Naive thymus-derived CD4-positive, alpha-beta T cell (primary cell): Measurements from ENCODE around the gene POU6F1. TPM values are rescaled to one million over a fixed set of nuclear protein-coding genes. Genes with fewer than 3 reads are reported as not detected.

ENCODE experiments used
- ATAC-seq: fragments of 150-1000 bp; cut with Tn5 transposase; 2 replicates; pipeline ENCODE4 v1.10.0; 2021; ENCODE audit warnings: mild to moderate bottlenecking, moderate library complexity
- CTCF ChIA-PET: fragments of 350-600 bp; sonication (Branson Sonifier 250); formaldehyde crosslinking; loops from one replicate; lab custom pipeline; 2021; ENCODE audit warnings: antibody characterized with exemption; lab: Charles Lee
- POLR2A ChIA-PET: fragments of 350-600 bp; sonication (Branson Sonifier 250); formaldehyde crosslinking; loops from one replicate; lab custom pipeline; 2021; ENCODE audit warnings: antibody characterized with exemption, inconsistent platforms; lab: Charles Lee
- DNase-seq, 9 donors: peaks; one replicate each; pipeline versions ENCODE4 v3.0.0 to v3.0.0-alpha.2; 2020 to 2022; ENCODE audit warnings: mixed read lengths in 1 of 9
- H3K27ac ChIP-seq: one replicate; pipeline ENCODE4 v1.7.0; 2013; ENCODE audit warnings: mild to moderate bottlenecking, low read depth, low read length, moderate library complexity
- H3K27me3 ChIP-seq, 2 donors: one replicate each; pipeline ENCODE4 v1.7.0; 2013; ENCODE audit warnings: low read length in 2 of 2, mild to moderate bottlenecking in 2 of 2, moderate library complexity in 2 of 2; ENCODE audit not compliant: control insufficient read depth in 2 of 2, insufficient read depth in 2 of 2
- H3K36me3 ChIP-seq, 3 experiments: 1 replicate in 2 of 3; 2 replicates in 1 of 3; pipeline ENCODE4 v1.7.0; 2013; ENCODE audit warnings: low read length in 3 of 3, mild to moderate bottlenecking in 3 of 3, moderate library complexity in 1 of 3; ENCODE audit not compliant: insufficient read depth in 3 of 3, control insufficient read depth in 2 of 3
- H3K4me1 ChIP-seq, 2 donors: one replicate each; pipeline ENCODE4 v1.7.0; 2013; ENCODE audit warnings: low read length in 2 of 2, mild to moderate bottlenecking in 2 of 2, moderate library complexity in 1 of 2; ENCODE audit not compliant: control insufficient read depth in 2 of 2, insufficient read depth in 2 of 2
- H3K4me3 ChIP-seq: 2 replicates; pipeline ENCODE4 v1.7.0; 2013; ENCODE audit warnings: mild to moderate bottlenecking, low read length
- H3K9me3 ChIP-seq, 3 experiments: 1 replicate in 2 of 3; 2 replicates in 1 of 3; pipeline ENCODE4 v1.7.0; 2013; ENCODE audit warnings: low read length in 3 of 3; ENCODE audit not compliant: control insufficient read depth in 2 of 3
- H3K27ac Mint-ChIP-seq, 9 donors: one replicate each; pipeline ENCODE4 v1.8.0; 2020 to 2022; ENCODE audit warnings: mixed read lengths in 9 of 9, mild to moderate bottlenecking in 8 of 9, moderate library complexity in 5 of 9, inconsistent platforms in 2 of 9
- H3K27me3 Mint-ChIP-seq, 5 donors: one replicate each; pipeline ENCODE4 v1.8.0; 2021 to 2022; ENCODE audit warnings: mixed read lengths in 5 of 5, mild to moderate bottlenecking in 1 of 5
- H3K36me3 Mint-ChIP-seq, 5 donors: one replicate each; pipeline ENCODE4 v1.8.0; 2020 to 2022; ENCODE audit warnings: mixed read lengths in 5 of 5, mild to moderate bottlenecking in 3 of 5, inconsistent platforms in 1 of 5
- H3K4me1 Mint-ChIP-seq, 7 donors: one replicate each; pipeline ENCODE4 v1.8.0; 2020 to 2022; ENCODE audit warnings: mixed read lengths in 7 of 7, mild to moderate bottlenecking in 3 of 7, inconsistent platforms in 1 of 7
- H3K4me3 Mint-ChIP-seq, 10 donors: one replicate each; pipeline ENCODE4 v1.8.0; 2020 to 2022; ENCODE audit warnings: mild to moderate bottlenecking in 10 of 10, mixed read lengths in 10 of 10, moderate library complexity in 6 of 10, inconsistent platforms in 2 of 10
- H3K9me3 Mint-ChIP-seq, 11 donors: one replicate each; pipeline ENCODE4 v1.8.0; 2020 to 2022; ENCODE audit warnings: mixed read lengths in 11 of 11, mild to moderate bottlenecking in 4 of 11, inconsistent platforms in 1 of 11, moderate library complexity in 1 of 11
- intact Hi-C, 2 donors: fragments of 100-400 bp; cut with micrococcal nuclease; formaldehyde crosslinking; loops; one replicate each; pipeline ENCODE4 v1.15.1; 2023
- polyA plus RNA-seq, 2 donors: library from polyadenylated mRNA; unstranded; fragments of 300-500 nt; fragmentation: Illumina TruSeq; gene quantifications; one replicate each; pipeline ENCODE4 v1.2.3, GENCODE V29; 2021
- total RNA-seq, 6 experiments: library from RNA in 5 of 6; stranded (reverse) in 5 of 6; gene quantifications; 1 replicate in 5 of 6; 2 replicates in 1 of 6; pipeline ENCODE4 v1.2.3 and lab custom pipeline; 2021 to 2026

The POU6F1 gene
- total and polyA plus RNA-seq, 7 experiments from 2014 or later = 1.8 to 85.5 (median 27.6) TPM

DNA sequence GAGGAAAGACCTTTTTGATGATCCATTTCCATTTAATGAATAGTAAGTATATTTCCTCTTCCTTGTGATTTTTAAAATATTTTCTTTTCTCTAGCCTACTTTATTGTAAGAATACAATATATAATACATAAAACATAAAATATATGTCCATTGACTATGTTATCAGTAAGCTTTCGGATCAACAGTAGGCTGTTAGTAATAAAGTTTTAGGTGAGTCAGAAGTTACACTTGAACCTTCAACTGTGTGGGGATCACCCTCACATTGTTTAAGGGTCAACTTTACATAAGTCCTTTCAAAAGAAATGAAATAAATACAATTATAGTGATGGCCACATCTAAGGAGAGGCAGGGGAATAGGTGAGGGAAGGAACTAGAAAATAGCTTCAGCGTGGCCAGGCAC lies 40.0 kb downstream of the POU6F1 start:
- H3K27me3 Mint-ChIP-seq = no peaks in the 10 kb centered on the region
- peaks cover 0 to under 1% (median 0%) of the 10 kb centered on the region in 3 experiments for H3K36me3 ChIP-seq
- CTCF ChIA-PET = interaction anchor here (1.4 kb wide), 1 partner anchor 46 kb away, joined by 3 read pairs; no protein-coding TSS in a partner anchor
- no peak overlapping the region for H3K4me3 Mint-ChIP-seq
- H3K9me3 Mint-ChIP-seq = no peaks in the 10 kb centered on the region
- intact Hi-C loops = loop anchor here in 1 of 2 donors (10.0 kb wide), 1 partner anchor 1153 kb away; the partner anchor contains the start of gene RACGAP1
- no peak for ATAC-seq
- no peak for DNase-seq
- no peaks in the 10 kb centered on the region for H3K27me3 ChIP-seq
- POLR2A ChIA-PET = interaction anchor here (1.9 kb wide), 1 partner anchor 40 kb away, joined by 5 read pairs; the partner anchor contains the start of gene POU6F1
- H3K36me3 Mint-ChIP-seq = peaks cover 0 to 2% (median 0%) of the 10 kb centered on the region in 5 donors
- H3K27ac ChIP-seq = no peak overlapping the region
- H3K9me3 ChIP-seq = no peaks in the 10 kb centered on the region
- H3K4me1 Mint-ChIP-seq = peaks cover 0 to 9% (median 4%) of the 10 kb centered on the region in 7 donors
- H3K4me3 ChIP-seq = no peak overlapping the region
- no peaks in the 10 kb centered on the region for H3K4me1 ChIP-seq
- no peak overlapping the region for H3K27ac Mint-ChIP-seq

DNA sequence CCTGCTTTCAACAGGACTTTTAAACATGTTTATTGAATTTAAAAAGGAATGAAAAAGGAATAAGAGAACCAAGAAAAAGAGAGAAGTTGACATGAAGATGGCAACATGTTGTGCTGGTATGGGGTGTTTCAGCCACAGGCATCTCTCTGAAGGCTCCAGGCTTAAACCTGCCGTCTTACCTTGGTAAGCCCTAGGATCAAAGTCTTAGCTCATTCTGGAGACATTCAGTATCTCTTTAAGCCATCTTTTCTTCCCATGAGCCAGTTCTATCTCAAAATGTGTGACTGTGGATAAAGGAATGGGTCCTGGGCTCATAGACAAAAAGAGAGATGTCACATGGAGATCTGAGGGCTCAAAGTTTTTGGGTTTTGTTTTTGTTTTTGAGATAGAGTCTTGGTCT lies 43.4 kb downstream of the POU6F1 start:
- Mint-ChIP-seq H3K36me3 (peaks cover 0 to 6% (median 0%) of the 10 kb centered on the region in 5 donors), H3K4me1 (peaks cover 6 to 20% (median 9%) of the 10 kb centered on the region in 7 donors), H3K27me3 (no peaks in the 10 kb centered on the region), H3K9me3 (no peaks in the 10 kb centered on the region), H3K4me3 (peak overlapping the region in 4 of 10 donors; percentile 38 to 89 (median 67)), H3K27ac (peak overlapping the region in 2 of 9 donors; percentile 28 to 62)
- Histone ChIP-seq H3K4me1 (peaks cover 5 to 7% of the 10 kb centered on the region in 2 donors), H3K27ac (no peak overlapping the region), H3K9me3 (no peaks in the 10 kb centered on the region), H3K27me3 (no peaks in the 10 kb centered on the region), H3K4me3 (no peak overlapping the region), H3K36me3 (peaks cover 0 to 5% (median 0%) of the 10 kb centered on the region in 3 experiments)
- POLR2A ChIA-PET = interaction anchor here (1.0 kb wide), 2 partner anchors 64 to 149 kb away, joined by 3 read pairs; partner anchors contain the start of genes DAZAP2 and SLC11A2
- DNase-seq (no peak), ATAC-seq (no peak)
- CTCF ChIA-PET = no interaction called here
- intact Hi-C loops = loop anchor here in 1 of 2 donors (5.0 to 10.0 kb wide), 2 partner anchors 47 to 1150 kb away; partner anchors contain the start of gene RACGAP1

DNA sequence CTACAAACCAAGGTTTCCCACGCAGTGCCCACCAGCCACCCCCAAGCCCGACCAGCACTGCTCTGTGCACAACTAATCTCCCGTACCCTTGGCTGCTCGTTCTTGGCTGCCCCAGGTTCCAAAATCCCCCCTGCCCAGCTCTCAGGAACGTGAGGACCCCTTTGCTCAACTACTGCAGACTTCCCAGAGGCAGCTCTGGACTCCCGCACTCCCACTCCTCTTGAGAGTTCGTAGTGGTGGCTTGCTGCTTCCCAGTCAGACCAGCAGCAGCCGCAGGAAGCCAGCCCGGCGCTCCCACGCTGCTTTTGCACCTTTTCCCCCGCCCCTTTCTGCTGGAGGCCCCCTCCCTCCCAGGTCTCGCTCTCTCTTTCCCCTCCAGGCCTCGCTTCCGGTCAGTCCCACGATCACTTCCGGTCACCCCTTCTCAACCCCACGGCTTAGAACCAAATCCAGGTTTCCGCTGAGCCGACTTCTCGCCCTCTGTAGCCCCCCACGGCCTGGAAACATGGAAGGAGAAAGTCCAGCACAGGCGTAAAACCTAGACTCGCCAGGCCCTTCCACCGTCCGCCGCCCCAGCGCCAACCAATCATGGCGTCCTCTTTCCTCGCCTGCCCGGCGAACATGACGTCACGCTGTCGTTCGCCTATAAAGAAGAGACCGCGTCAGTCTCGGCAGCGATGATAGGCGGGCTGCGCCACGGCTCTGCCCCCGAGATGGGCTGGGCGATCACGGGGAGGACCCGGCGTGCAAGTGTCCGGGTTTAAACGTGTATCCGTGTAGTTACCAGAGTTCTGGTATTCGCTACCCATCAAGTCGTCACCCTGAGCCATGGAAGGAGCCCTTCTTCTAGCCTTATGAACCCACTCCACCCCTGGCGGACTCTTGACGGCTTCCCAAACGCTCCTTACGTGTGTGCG lies 45.1 kb downstream of the POU6F1 start, which contains the start of gene TFCP2:
Gene TFCP2 (minus strand): TSS at position 621 of the 917 bp plus-strand sequence. CDS start 713 bp downstream, outside the sequence.
- Histone ChIP-seq H3K36me3 (peaks cover 0 to 5% (median 0%) of the 10 kb centered on the region in 3 experiments), H3K27me3 (no peaks in the 10 kb centered on the region), H3K4me1 (peaks cover 5 to 7% of the 10 kb centered on the region in 2 donors), H3K27ac (peak within 1 kb of the TSS; percentile 99), H3K4me3 (peak within 1 kb of the TSS; percentile 98), H3K9me3 (no peaks in the 10 kb centered on the region)
- Mint-ChIP-seq H3K4me1 (peaks cover 9 to 24% (median 14%) of the 10 kb centered on the region in 7 donors), H3K4me3 (peak within 1 kb of the TSS in 5 of 10 donors; percentile 77 to 89 (median 87)), H3K36me3 (peaks cover 0 to 9% (median 0%) of the 10 kb centered on the region in 5 donors), H3K27me3 (no peaks in the 10 kb centered on the region), H3K27ac (peak within 1 kb of the TSS in 6 of 9 donors; percentile 56 to 90 (median 82)), H3K9me3 (no peaks in the 10 kb centered on the region)
- POLR2A ChIA-PET = interaction anchor here (1.0 to 1.6 kb wide), 4 partner anchors 12 to 68 kb away, joined by 3 to 10 read pairs (median 3); partner anchors contain the start of gene POU6F1
- ATAC-seq = peak; percentile 98
- CTCF ChIA-PET = no interaction called here
- intact Hi-C loops = loop anchor here (1.0 to 10.0 kb wide), 10 partner anchors 45 to 1148 kb away; partner anchors contain the start of genes CSRNP2 (in 2 of the 2), DAZAP2 (in 2 of the 2), LETMD1 (in 2 of the 2) and POU6F1 (in 2 of the 2)
- DNase-seq = peak; percentile 81 to 93 (median 91)

DNA sequence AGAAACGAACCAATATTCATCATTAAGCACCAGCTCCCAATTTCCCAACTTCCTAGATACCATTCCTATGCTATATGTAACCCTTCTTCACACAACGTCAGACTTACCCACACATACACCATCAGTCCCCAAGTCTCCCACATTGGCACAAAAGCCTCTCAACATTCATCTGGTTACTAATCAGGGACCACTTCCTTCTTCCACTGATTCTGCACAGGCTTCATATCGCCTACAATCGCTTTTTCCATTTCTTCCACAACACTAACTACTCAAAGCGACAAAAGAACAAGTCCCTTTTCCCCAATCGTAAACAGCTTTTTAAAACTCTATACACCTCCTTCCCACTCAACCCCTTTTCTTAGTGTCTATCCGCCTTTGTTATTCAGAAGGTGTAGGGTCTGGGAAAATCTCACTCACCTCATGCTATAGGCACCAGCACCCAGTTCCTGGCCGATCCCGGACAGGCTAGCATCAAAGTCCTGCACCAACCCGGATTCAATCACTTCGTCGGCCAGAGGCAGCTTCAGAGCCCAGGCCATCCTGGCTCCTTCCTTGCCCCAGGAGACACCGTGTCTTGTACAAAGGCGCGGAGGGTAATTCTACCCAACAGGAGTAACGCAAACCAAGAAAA lies 45.9 kb downstream of the POU6F1 start:
- ATAC-seq (no peak), DNase-seq (peak in 4 of 9 donors; percentile 2 to 15 (median 3))
- ChIA-PET CTCF (no interaction called here), POLR2A (interaction anchor here (0.7 to 1.6 kb wide), 7 partner anchors 11 to 86 kb away, joined by 3 to 10 read pairs (median 3); partner anchors contain the start of genes DAZAP2 and POU6F1)
- H3K4me1 ChIP-seq = peaks cover 5 to 7% of the 10 kb centered on the region in 2 donors
- Mint-ChIP-seq H3K36me3 (peaks cover 0 to 14% (median 0%) of the 10 kb centered on the region in 5 donors), H3K27me3 (no peaks in the 10 kb centered on the region), H3K4me1 (peaks cover 14 to 29% (median 20%) of the 10 kb centered on the region in 7 donors), H3K4me3 (no peak overlapping the region), H3K27ac (no peak overlapping the region), H3K9me3 (no peaks in the 10 kb centered on the region)
- no peaks in the 10 kb centered on the region for H3K9me3 ChIP-seq
- H3K36me3 ChIP-seq = peaks cover 0 to 5% (median 0%) of the 10 kb centered on the region in 3 experiments
- H3K27ac ChIP-seq = peak overlapping the region; percentile 99
- intact Hi-C loops = loop anchor here (2.0 to 10.0 kb wide), 4 partner anchors 45 to 1147 kb away; partner anchors contain the start of genes CSRNP2 (in 1 of the 2) and RACGAP1 (in 1 of the 2)
- peak overlapping the region; percentile 98 for H3K4me3 ChIP-seq
- H3K27me3 ChIP-seq = no peaks in the 10 kb centered on the region

DNA sequence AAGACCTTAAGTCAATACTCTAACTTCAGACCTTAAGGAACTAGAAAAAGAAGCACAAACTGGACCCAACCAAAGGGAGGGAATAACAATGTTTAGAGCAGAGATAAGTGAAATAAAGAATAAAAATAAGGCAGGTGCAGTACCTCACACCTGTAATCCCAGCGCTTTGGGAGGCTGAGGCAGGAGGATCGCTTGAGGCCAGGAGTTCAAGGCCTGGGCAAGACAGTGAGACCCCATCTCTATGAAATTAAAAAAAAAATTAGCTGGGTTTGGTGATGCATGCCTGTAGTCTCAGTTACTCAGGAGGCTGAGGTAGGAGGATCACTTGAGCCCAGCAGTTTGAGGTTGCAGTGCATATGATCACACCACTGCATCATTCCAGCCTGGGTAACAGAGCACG lies 54.1 kb downstream of the POU6F1 start:
- CTCF ChIA-PET = interaction anchor here (0.6 kb wide), 1 partner anchor 165 kb away, joined by 3 read pairs; no protein-coding TSS in a partner anchor
- Mint-ChIP-seq H3K4me3 (peak overlapping the region in 1 of 10 donors; percentile 41), H3K9me3 (peaks cover 0 to 2% (median 0%) of the 10 kb centered on the region in 11 donors), H3K4me1 (peaks cover 29 to 61% (median 50%) of the 10 kb centered on the region in 7 donors), H3K36me3 (peaks cover 0 to 30% (median 24%) of the 10 kb centered on the region in 5 donors), H3K27me3 (no peaks in the 10 kb centered on the region), H3K27ac (peak overlapping the region in 1 of 9 donors; percentile 12)
- ATAC-seq (no peak), DNase-seq (no peak)
- no peaks in the 10 kb centered on the region for H3K36me3 ChIP-seq
- H3K27me3 ChIP-seq = no peaks in the 10 kb centered on the region
- intact Hi-C loops = no loop called here
- no peaks in the 10 kb centered on the region for H3K9me3 ChIP-seq
- POLR2A ChIA-PET = no interaction called here
- H3K4me1 ChIP-seq = no peaks in the 10 kb centered on the region
- no peak overlapping the region for H3K4me3 ChIP-seq
- no peak overlapping the region for H3K27ac ChIP-seq
